Measurements from ENCODE around the gene ZNF154. TPM values are rescaled to one million over a fixed set of nuclear protein-coding genes. Genes with fewer than 3 reads are reported as not detected.

Gene ZNF154
- total and polyA plus RNA-seq, 2 donors (not counting 1 experiment from before 2014, with no cell fraction given) = 25.4 to 40.4 TPM

GRCh38 chr19:57671124-57671895 is 37.7 kb downstream of the ZNF154 start:
- no peaks in the 10 kb centered on the region for H3K9me3 ChIP-seq (ENCODE audit: control extremely low read depth in 1 of 3, control insufficient read depth in 2 of 3, insufficient read depth in 1 of 3, low read length in 2 of 3)
- CTCF ChIA-PET = interaction anchor here (1.3 kb wide), 1 partner anchor 11 kb away, joined by 4 read pairs; the partner anchor contains the start of gene ZNF551
- H3K4me3 ChIP-seq (ENCODE audit: control extremely low read depth in 1 of 5, extremely low read depth in 1 of 5, insufficient read depth in 1 of 5, low read depth in 2 of 5, low read length in 4 of 5) = no peak overlapping the region
- H3K9ac ChIP-seq (ENCODE audit: low read length) = no peak overlapping the region
- POLR2A ChIA-PET = no interaction called here
- H3K79me2 ChIP-seq (ENCODE audit: control insufficient read depth, insufficient read depth, low read length) = no peaks in the 10 kb centered on the region
- no peak overlapping the region for H3K27ac ChIP-seq (ENCODE audit: low read length in 2 of 2)
- H3K4me1 Mint-ChIP-seq = no peaks in the 10 kb centered on the region
- H3K9me3 Mint-ChIP-seq (ENCODE audit: insufficient read depth) = no peaks in the 10 kb centered on the region
- no peaks in the 10 kb centered on the region for H3K36me3 ChIP-seq (replicated peaks in 1 of 2; ENCODE audit: control extremely low read depth in 1 of 2, control insufficient read depth in 1 of 2, extremely low read depth in 1 of 2, insufficient read depth in 2 of 2, low read length in 1 of 2)
- H3K4me3 Mint-ChIP-seq = no peak overlapping the region
- intact Hi-C loops (cut with micrococcal nuclease) = no loop called here
- ATAC-seq (ENCODE audit: low read depth) (no peak), DNase-seq (no peak)
- no peaks in the 10 kb centered on the region for H4K20me1 ChIP-seq (ENCODE audit: control insufficient read depth, insufficient read depth, low read length, poor library complexity, severe bottlenecking)
- 70% methylated on average over 6 of the region's 7 CpGs for WGBS (ENCODE audit: insufficient coverage)
- peaks cover 0 to 18% (median 0%) of the 10 kb centered on the region in 4 experiments for H3K27me3 ChIP-seq (replicated peaks in 1 of 4; ENCODE audit: control extremely low read depth in 1 of 4, control insufficient read depth in 3 of 4, insufficient read depth in 4 of 4, low read length in 3 of 4)
- H3K4me2 ChIP-seq (replicated peaks; ENCODE audit: low read depth, low read length, poor library complexity, severe bottlenecking) = no peak overlapping the region
- no peak overlapping the region for H3K27ac Mint-ChIP-seq
- no peaks in the 10 kb centered on the region for H3K4me1 ChIP-seq (ENCODE audit: control insufficient read depth in 2 of 2, insufficient read depth in 2 of 2, low read length in 2 of 2)
- TF ChIP-seq CTCF (IDR thresholded peaks at IDR 0.05) (no peak), EZH2 (IDR thresholded peaks at IDR 0.05; ENCODE audit: borderline replicate concordance, insufficient read depth, low read depth, low read length, poor library complexity, severe bottlenecking) (no peak)
- no peak overlapping the region for H2AFZ ChIP-seq (ENCODE audit: insufficient read depth, low read depth, low read length, poor library complexity, severe bottlenecking)
- H3K27me3 Mint-ChIP-seq = peaks cover 30% of the 10 kb centered on the region

DNA sequence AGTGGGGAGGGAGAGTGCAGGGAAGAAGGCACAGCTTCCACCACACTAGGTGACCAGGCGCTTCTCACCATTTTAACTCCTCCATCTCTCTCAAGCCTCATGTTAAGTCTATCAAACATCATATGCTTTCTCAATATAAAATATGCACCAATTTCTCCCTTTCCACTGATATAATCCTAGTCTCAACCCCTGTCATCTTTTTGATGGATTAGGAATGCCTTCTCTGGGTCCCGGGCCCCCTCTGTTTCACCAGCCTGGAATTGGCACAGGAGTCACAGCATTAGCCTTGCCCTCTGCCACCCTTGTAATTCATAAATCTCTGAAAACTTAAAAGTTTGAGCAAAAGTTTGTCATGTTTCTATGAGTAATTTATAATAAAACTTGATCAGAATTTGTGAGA is 40.4 kb downstream of the ZNF154 start, which contains the start of gene ZSCAN4:
Gene ZSCAN4 (plus strand): TSS at position 301 of the 400 bp plus-strand sequence. CDS start 7,211 bp downstream, outside the sequence.
- Histone ChIP-seq H3K4me1 (ENCODE audit: control insufficient read depth in 2 of 2, insufficient read depth in 2 of 2, low read length in 2 of 2) (peaks cover 9 to 13% of the 10 kb centered on the region in 2 donors), H3K9me3 (ENCODE audit: control extremely low read depth in 1 of 3, control insufficient read depth in 2 of 3, insufficient read depth in 1 of 3, low read length in 2 of 3) (no peaks in the 10 kb centered on the region), H3K27ac (ENCODE audit: low read length in 2 of 2) (no peak within 1 kb of the TSS), H3K9ac (ENCODE audit: low read length) (no peak within 1 kb of the TSS), H3K27me3 (replicated peaks in 1 of 4; ENCODE audit: control extremely low read depth in 1 of 4, control insufficient read depth in 3 of 4, insufficient read depth in 4 of 4, low read length in 3 of 4) (peaks cover 0 to 36% (median 5%) of the 10 kb centered on the region in 4 experiments), H2AFZ (ENCODE audit: insufficient read depth, low read depth, low read length, poor library complexity, severe bottlenecking) (no peak within 1 kb of the TSS), H4K20me1 (ENCODE audit: control insufficient read depth, insufficient read depth, low read length, poor library complexity, severe bottlenecking) (no peaks in the 10 kb centered on the region), H3K79me2 (ENCODE audit: control insufficient read depth, insufficient read depth, low read length) (no peaks in the 10 kb centered on the region), H3K36me3 (replicated peaks in 1 of 2; ENCODE audit: control extremely low read depth in 1 of 2, control insufficient read depth in 1 of 2, extremely low read depth in 1 of 2, insufficient read depth in 2 of 2, low read length in 1 of 2) (no peaks in the 10 kb centered on the region), H3K4me2 (replicated peaks; ENCODE audit: low read depth, low read length, poor library complexity, severe bottlenecking) (no peak within 1 kb of the TSS), H3K4me3 (ENCODE audit: control extremely low read depth in 1 of 5, extremely low read depth in 1 of 5, insufficient read depth in 1 of 5, low read depth in 2 of 5, low read length in 4 of 5) (no peak within 1 kb of the TSS)
- no peak for DNase-seq
- TF ChIP-seq EZH2 (IDR thresholded peaks at IDR 0.05; ENCODE audit: borderline replicate concordance, insufficient read depth, low read depth, low read length, poor library complexity, severe bottlenecking) = no peak
- no peak for TF ChIP-seq CTCF (IDR thresholded peaks at IDR 0.05)
- ChIA-PET CTCF (interaction anchor here (0.6 kb wide), 1 partner anchor 11 kb away, joined by 4 read pairs; no protein-coding TSS in a partner anchor), POLR2A (no interaction called here)
- peaks cover 13% of the 10 kb centered on the region for H3K4me1 Mint-ChIP-seq
- H3K27ac Mint-ChIP-seq = no peak within 1 kb of the TSS
- 80% methylated on average over 1 of the region's 2 CpGs for WGBS (ENCODE audit: insufficient coverage)
- peaks cover 37% of the 10 kb centered on the region for H3K27me3 Mint-ChIP-seq
- no peaks in the 10 kb centered on the region for H3K9me3 Mint-ChIP-seq (ENCODE audit: insufficient read depth)
- H3K4me3 Mint-ChIP-seq = no peak within 1 kb of the TSS
- intact Hi-C loops (cut with micrococcal nuclease) = no loop called here
- no peak for ATAC-seq (ENCODE audit: low read depth)

Data from B cell (primary cell).